ENCODE results near the gene TBC1D9B.

GRCh38 chr5:179889885-179890284 lies 17.8 kb downstream of the TBC1D9B start:
- TF ChIP-seq CTCF (IDR thresholded peaks at IDR 0.05): no peak
- TF ChIP-seq POLR2A (IDR thresholded peaks at IDR 0.05): no peak

Measured in thyroid gland (tissue), 4 donors.